OCI-LY3 (cell line): ENCODE data around the gene GARIN5B.

Experiments used
- CTCF ChIP-seq: fragments of 200-600, 300-600 bp; sonication (generic); IDR thresholded peaks from 2 replicates; pipeline ENCODE4 v1.5.1; 2014; ENCODE audit warnings: antibody characterized with exemption, low read length, low read depth
- EZH2phosphoT487 ChIP-seq: fragments of 200-600 bp; shearing (Covaris generic); IDR thresholded peaks from 2 replicates; pipeline ENCODE4 v1.6.1; 2018; ENCODE audit warnings: antibody characterized with exemption, mixed run types, low read depth

- TF ChIP-seq CTCF (no peak), EZH2phosphoT487 (no peak)
Observed at GRCh38 chr19:55358493-55358892, 4.6 kb downstream of the GARIN5B start.
